Naive thymus-derived CD4-positive, alpha-beta T cell (primary cell): ENCODE measurements around the gene EPN3. TPM values are rescaled to one million over a fixed set of nuclear protein-coding genes. Genes with fewer than 3 reads are reported as not detected.

ENCODE experiments used
- ATAC-seq: fragments of 150-1000 bp; cut with Tn5 transposase; 2 replicates; pipeline ENCODE4 v1.10.0; 2021; ENCODE audit warnings: mild to moderate bottlenecking, moderate library complexity
- CTCF ChIA-PET: fragments of 350-600 bp; sonication (Branson Sonifier 250); formaldehyde crosslinking; loops from one replicate; lab custom pipeline; 2021; ENCODE audit warnings: antibody characterized with exemption; lab: Charles Lee
- POLR2A ChIA-PET: fragments of 350-600 bp; sonication (Branson Sonifier 250); formaldehyde crosslinking; loops from one replicate; lab custom pipeline; 2021; ENCODE audit warnings: antibody characterized with exemption, inconsistent platforms; lab: Charles Lee
- DNase-seq, 9 donors: peaks; one replicate each; pipeline versions ENCODE4 v3.0.0 to v3.0.0-alpha.2; 2020 to 2022; ENCODE audit warnings: mixed read lengths in 1 of 9
- H3K27ac ChIP-seq: one replicate; pipeline ENCODE4 v1.7.0; 2013; ENCODE audit warnings: mild to moderate bottlenecking, low read depth, low read length, moderate library complexity
- H3K27me3 ChIP-seq, 2 donors: one replicate each; pipeline ENCODE4 v1.7.0; 2013; ENCODE audit warnings: low read length in 2 of 2, mild to moderate bottlenecking in 2 of 2, moderate library complexity in 2 of 2; ENCODE audit not compliant: control insufficient read depth in 2 of 2, insufficient read depth in 2 of 2
- H3K36me3 ChIP-seq, 3 experiments: 1 replicate in 2 of 3; 2 replicates in 1 of 3; pipeline ENCODE4 v1.7.0; 2013; ENCODE audit warnings: low read length in 3 of 3, mild to moderate bottlenecking in 3 of 3, moderate library complexity in 1 of 3; ENCODE audit not compliant: insufficient read depth in 3 of 3, control insufficient read depth in 2 of 3
- H3K4me1 ChIP-seq, 2 donors: one replicate each; pipeline ENCODE4 v1.7.0; 2013; ENCODE audit warnings: low read length in 2 of 2, mild to moderate bottlenecking in 2 of 2, moderate library complexity in 1 of 2; ENCODE audit not compliant: control insufficient read depth in 2 of 2, insufficient read depth in 2 of 2
- H3K4me3 ChIP-seq: 2 replicates; pipeline ENCODE4 v1.7.0; 2013; ENCODE audit warnings: mild to moderate bottlenecking, low read length
- H3K9me3 ChIP-seq, 3 experiments: 1 replicate in 2 of 3; 2 replicates in 1 of 3; pipeline ENCODE4 v1.7.0; 2013; ENCODE audit warnings: low read length in 3 of 3; ENCODE audit not compliant: control insufficient read depth in 2 of 3
- H3K27ac Mint-ChIP-seq, 9 donors: one replicate each; pipeline ENCODE4 v1.8.0; 2020 to 2022; ENCODE audit warnings: mixed read lengths in 9 of 9, mild to moderate bottlenecking in 8 of 9, moderate library complexity in 5 of 9, inconsistent platforms in 2 of 9
- H3K27me3 Mint-ChIP-seq, 5 donors: one replicate each; pipeline ENCODE4 v1.8.0; 2021 to 2022; ENCODE audit warnings: mixed read lengths in 5 of 5, mild to moderate bottlenecking in 1 of 5
- H3K36me3 Mint-ChIP-seq, 5 donors: one replicate each; pipeline ENCODE4 v1.8.0; 2020 to 2022; ENCODE audit warnings: mixed read lengths in 5 of 5, mild to moderate bottlenecking in 3 of 5, inconsistent platforms in 1 of 5
- H3K4me1 Mint-ChIP-seq, 7 donors: one replicate each; pipeline ENCODE4 v1.8.0; 2020 to 2022; ENCODE audit warnings: mixed read lengths in 7 of 7, mild to moderate bottlenecking in 3 of 7, inconsistent platforms in 1 of 7
- H3K4me3 Mint-ChIP-seq, 10 donors: one replicate each; pipeline ENCODE4 v1.8.0; 2020 to 2022; ENCODE audit warnings: mild to moderate bottlenecking in 10 of 10, mixed read lengths in 10 of 10, moderate library complexity in 6 of 10, inconsistent platforms in 2 of 10
- H3K9me3 Mint-ChIP-seq, 11 donors: one replicate each; pipeline ENCODE4 v1.8.0; 2020 to 2022; ENCODE audit warnings: mixed read lengths in 11 of 11, mild to moderate bottlenecking in 4 of 11, inconsistent platforms in 1 of 11, moderate library complexity in 1 of 11
- intact Hi-C, 2 donors: fragments of 100-400 bp; cut with micrococcal nuclease; formaldehyde crosslinking; loops; one replicate each; pipeline ENCODE4 v1.15.1; 2023
- polyA plus RNA-seq, 2 donors: library from polyadenylated mRNA; unstranded; fragments of 300-500 nt; fragmentation: Illumina TruSeq; gene quantifications; one replicate each; pipeline ENCODE4 v1.2.3, GENCODE V29; 2021
- total RNA-seq, 6 experiments: library from RNA in 5 of 6; stranded (reverse) in 5 of 6; gene quantifications; 1 replicate in 5 of 6; 2 replicates in 1 of 6; pipeline ENCODE4 v1.2.3 and lab custom pipeline; 2021 to 2026

Gene EPN3
- total RNA-seq (not detected), polyA plus RNA-seq (not detected), total RNA-seq (lab: John Stamatoyannopoulos, UW) (not detected)

GRCh38 chr17:50532452-50533024 is at the start of gene EPN3:
Gene EPN3 (plus strand): TSS chr17:50532735. CDS start chr17:50536557, 3,822 bp downstream.
- no peaks in the 10 kb centered on the region for H3K36me3 ChIP-seq
- H3K9me3 ChIP-seq, result no peaks in the 10 kb centered on the region
- ChIA-PET CTCF (interaction anchor here (0.6 kb wide), 1 partner anchor 439 kb away, joined by 3 read pairs; no protein-coding TSS in a partner anchor), POLR2A (no interaction called here)
- ATAC-seq (peak; percentile 42), DNase-seq (no peak)
- H3K27me3 ChIP-seq, result peaks cover 6 to 21% of the 10 kb centered on the region in 2 donors
- no peak within 1 kb of the TSS for H3K27ac ChIP-seq
- H3K4me3 ChIP-seq, result no peak within 1 kb of the TSS
- Mint-ChIP-seq H3K4me3 (peak within 1 kb of the TSS in 7 of 10 donors; percentile 1 to 75 (median 55)), H3K9me3 (no peaks in the 10 kb centered on the region), H3K4me1 (peaks cover 8 to 24% (median 12%) of the 10 kb centered on the region in 7 donors), H3K27me3 (peaks cover 46 to 62% (median 58%) of the 10 kb centered on the region in 5 donors), H3K27ac (no peak within 1 kb of the TSS), H3K36me3 (no peaks in the 10 kb centered on the region)
- intact Hi-C loops, result no loop called here
- H3K4me1 ChIP-seq, result peaks cover 0 to 17% of the 10 kb centered on the region in 2 donors

- H3K36me3 Mint-ChIP-seq, result peaks cover 0 to 20% (median 8%) of the 10 kb centered on the region in 5 donors
- intact Hi-C loops, result no loop called here
- POLR2A ChIA-PET, result interaction anchor here (1.0 kb wide), 1 partner anchor 21 kb away, joined by 4 read pairs; no protein-coding TSS in a partner anchor
- H3K27me3 Mint-ChIP-seq, result no peaks in the 10 kb centered on the region
- H3K27ac Mint-ChIP-seq, result peak overlapping the region in 2 of 9 donors; percentile 33 to 41
- CTCF ChIA-PET, result interaction anchor here (0.6 to 3.1 kb wide), 4 partner anchors 18 to 141 kb away, joined by 3 to 11 read pairs (median 4); no protein-coding TSS in a partner anchor
- Histone ChIP-seq H3K36me3 (peaks cover 0 to 49% (median 3%) of the 10 kb centered on the region in 3 experiments), H3K4me1 (peaks cover 6 to 7% of the 10 kb centered on the region in 2 donors), H3K9me3 (no peaks in the 10 kb centered on the region), H3K4me3 (no peak overlapping the region), H3K27me3 (no peaks in the 10 kb centered on the region), H3K27ac (no peak overlapping the region)
- peaks cover 16 to 24% (median 20%) of the 10 kb centered on the region in 7 donors for H3K4me1 Mint-ChIP-seq
- no peaks in the 10 kb centered on the region for H3K9me3 Mint-ChIP-seq
- no peak for ATAC-seq
- no peak for DNase-seq
- H3K4me3 Mint-ChIP-seq, result no peak overlapping the region
Observed at GRCh38 chr17:50483266-50483665, 49.3 kb upstream of the EPN3 start.

- Histone ChIP-seq H3K36me3 (peaks cover 0 to 46% (median 3%) of the 10 kb centered on the region in 3 experiments), H3K27me3 (no peaks in the 10 kb centered on the region), H3K4me3 (no peak overlapping the region), H3K9me3 (no peaks in the 10 kb centered on the region), H3K27ac (no peak overlapping the region), H3K4me1 (peaks cover 3% of the 10 kb centered on the region in 2 donors)
- Mint-ChIP-seq H3K9me3 (no peaks in the 10 kb centered on the region), H3K27ac (peak overlapping the region in 2 of 9 donors; percentile 28 to 38), H3K36me3 (peaks cover 0 to 26% (median 7%) of the 10 kb centered on the region in 5 donors), H3K4me3 (no peak overlapping the region), H3K4me1 (peaks cover 10 to 16% (median 13%) of the 10 kb centered on the region in 7 donors), H3K27me3 (no peaks in the 10 kb centered on the region)
- DNase-seq (no peak), ATAC-seq (no peak)
- POLR2A ChIA-PET, result interaction anchor here (1.4 to 1.8 kb wide), 2 partner anchors 16 to 88 kb away, joined by 4 to 5 read pairs; partner anchors contain the start of gene LRRC59
- CTCF ChIA-PET, result interaction anchor here (0.6 to 3.1 kb wide), 3 partner anchors 17 to 141 kb away, joined by 3 to 11 read pairs (median 3); no protein-coding TSS in a partner anchor
- intact Hi-C loops, result no loop called here
Observed at GRCh38 chr17:50484386-50485155, 48.0 kb upstream of the EPN3 start.

- POLR2A ChIA-PET, result interaction anchor here (0.6 kb wide), 1 partner anchor 9 kb away, joined by 3 read pairs; no protein-coding TSS in a partner anchor
- intact Hi-C loops, result no loop called here
Observed at GRCh38 chr17:50487213-50488096, 45.1 kb upstream of the EPN3 start.

GRCh38 chr17:50488880-50489279 is 43.7 kb upstream of the EPN3 start:
- H3K27me3 Mint-ChIP-seq, result no peaks in the 10 kb centered on the region
- peaks cover 0 to 2% (median 0%) of the 10 kb centered on the region in 7 donors for H3K4me1 Mint-ChIP-seq
- no peaks in the 10 kb centered on the region for H3K27me3 ChIP-seq
- no peak overlapping the region for H3K27ac Mint-ChIP-seq
- H3K4me3 Mint-ChIP-seq, result no peak overlapping the region
- no peaks in the 10 kb centered on the region for H3K4me1 ChIP-seq
- ChIA-PET POLR2A (interaction anchor here (0.6 kb wide), 1 partner anchor 10 kb away, joined by 3 read pairs; the partner anchor contains the start of gene RSAD1), CTCF (interaction anchor here (0.5 to 1.3 kb wide), 3 partner anchors 10 to 1697 kb away, joined by 3 to 5 read pairs (median 3); partner anchors contain the start of gene RSAD1)
- DNase-seq, result no peak
- H3K9me3 ChIP-seq, result no peaks in the 10 kb centered on the region
- intact Hi-C loops, result no loop called here
- H3K9me3 Mint-ChIP-seq, result no peaks in the 10 kb centered on the region
- no peak overlapping the region for H3K4me3 ChIP-seq
- peaks cover 0 to 15% (median 3%) of the 10 kb centered on the region in 5 donors for H3K36me3 Mint-ChIP-seq
- peaks cover 0 to 24% (median 0%) of the 10 kb centered on the region in 3 experiments for H3K36me3 ChIP-seq
- no peak overlapping the region for H3K27ac ChIP-seq
- ATAC-seq, result no peak

More at GRCh38 chr17:50487213-50488096, 45.1 kb upstream of the EPN3 start:
- H3K36me3 ChIP-seq, result peaks cover 0 to 37% (median 3%) of the 10 kb centered on the region in 3 experiments
- Mint-ChIP-seq H3K9me3 (no peaks in the 10 kb centered on the region), H3K4me1 (peaks cover 0 to 4% (median 0%) of the 10 kb centered on the region in 7 donors), H3K36me3 (peaks cover 0 to 22% (median 7%) of the 10 kb centered on the region in 5 donors), H3K27me3 (no peaks in the 10 kb centered on the region), H3K27ac (no peak overlapping the region), H3K4me3 (no peak overlapping the region)
- CTCF ChIA-PET, result interaction anchor here (0.6 kb wide), 1 partner anchor 12 kb away, joined by 3 read pairs; no protein-coding TSS in a partner anchor
- no peaks in the 10 kb centered on the region for H3K4me1 ChIP-seq
- ATAC-seq (no peak), DNase-seq (no peak)
- no peak overlapping the region for H3K4me3 ChIP-seq
- H3K27me3 ChIP-seq, result no peaks in the 10 kb centered on the region
- no peak overlapping the region for H3K27ac ChIP-seq
- no peaks in the 10 kb centered on the region for H3K9me3 ChIP-seq
